OCI-LY3 (cell line): ENCODE results near the gene BABAM2.

ENCODE experiments used
- H2AFZ ChIP-seq: fragments of 200-600, 300-600 bp; shearing (Covaris generic); 2 replicates; pipeline ENCODE4 v1.6.0; 2014; ENCODE audit warnings: antibody characterized with exemption, low read depth, low read length
- H3K27ac ChIP-seq: fragments of 200-600, 300-600 bp; sonication (generic); 2 replicates; pipeline ENCODE4 v1.5.1; 2014; ENCODE audit warnings: mild to moderate bottlenecking, low read length, moderate library complexity, mixed read lengths
- H3K27me3 ChIP-seq: fragments of 200-600, 300-600 bp; sonication (generic); 2 replicates; pipeline ENCODE4 v1.6.1; 2014; ENCODE audit warnings: low read depth, low read length, mixed read lengths
- H3K36me3 ChIP-seq: fragments of 200-600, 300-600 bp; sonication (generic); replicated peaks from 2 replicates; pipeline ENCODE3; 2014; ENCODE audit warnings: low read depth, low read length, mixed read lengths
- H3K4me1 ChIP-seq: fragments of 300-600, 200-600 bp; sonication (generic); 2 replicates; pipeline ENCODE4 v1.6.1; 2014; ENCODE audit warnings: low read length, mixed read lengths
- H3K4me2 ChIP-seq: fragments of 200-600, 300-600 bp; sonication (generic); 2 replicates; pipeline ENCODE4 v1.6.1; 2014; ENCODE audit warnings: low read length, mixed read lengths
- H3K4me3 ChIP-seq: fragments of 300-600, 200-600 bp; sonication (generic); 2 replicates; pipeline ENCODE4 v1.5.1; 2014; ENCODE audit warnings: antibody characterized with exemption, mild to moderate bottlenecking, low read length, moderate library complexity
- H3K79me2 ChIP-seq: fragments of 300-600, 200-600 bp; shearing (Covaris generic); 2 replicates; pipeline ENCODE4 v1.6.1; 2014; ENCODE audit warnings: mild to moderate bottlenecking, low read length, mixed read lengths
- H3K9ac ChIP-seq: fragments of 300-600, 200-600 bp; shearing (Covaris generic); 2 replicates; pipeline ENCODE4 v1.6.0; 2014; ENCODE audit warnings: mild to moderate bottlenecking, low read length, moderate library complexity
- H3K9me3 ChIP-seq: fragments of 200-600, 300-600 bp; shearing (Covaris generic); 2 replicates; pipeline ENCODE4 v1.6.1; 2014; ENCODE audit warnings: low read length, mixed read lengths; ENCODE audit not compliant: insufficient read depth
- H4K20me1 ChIP-seq: fragments of 200-600, 300-600 bp; sonication (generic); 2 replicates; pipeline ENCODE4 v1.6.1; 2016; ENCODE audit warnings: low read length, mixed read lengths; ENCODE audit not compliant: insufficient read depth
- EZH2phosphoT487 ChIP-seq: fragments of 200-600 bp; shearing (Covaris generic); IDR thresholded peaks from 2 replicates; pipeline ENCODE4 v1.6.1; 2018; ENCODE audit warnings: antibody characterized with exemption, mixed run types, low read depth
- TF ChIP-seq, protein P1 (sequence below): fragments of 200-600, 300-600 bp; sonication (generic); IDR thresholded peaks from 2 replicates; pipeline ENCODE4 v1.5.1; 2014; ENCODE audit warnings: antibody characterized with exemption, low read length, low read depth

BABAM2 gene

DNA sequence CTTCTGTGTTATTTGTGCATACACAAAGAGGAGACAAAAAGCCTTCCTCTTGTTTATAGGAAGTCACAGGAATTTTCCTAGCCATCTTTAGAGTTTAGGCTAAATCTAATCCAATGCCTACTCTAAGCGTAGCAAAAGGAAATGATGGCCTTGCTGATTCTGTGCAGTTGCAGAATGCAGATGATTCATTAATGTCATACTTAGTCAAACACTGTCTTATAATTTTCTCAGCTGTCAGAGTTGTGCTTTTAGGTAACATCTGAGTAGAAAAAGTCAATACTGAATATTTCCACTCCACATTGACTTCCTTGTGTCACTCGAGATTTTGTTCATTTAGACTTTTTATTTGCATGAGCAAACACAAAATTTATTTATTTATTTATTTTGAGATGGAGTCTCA is 344.3 kb downstream of the BABAM2 start:
- Histone ChIP-seq H3K4me1 (no peaks in the 10 kb centered on the region), H3K9me3 (no peaks in the 10 kb centered on the region), H3K27me3 (no peaks in the 10 kb centered on the region), H3K79me2 (no peaks in the 10 kb centered on the region), H3K9ac (no peak overlapping the region), H3K4me3 (no peak overlapping the region), H3K36me3 (no peaks in the 10 kb centered on the region), H2AFZ (no peak overlapping the region), H3K27ac (no peak overlapping the region), H3K4me2 (no peak overlapping the region), H4K20me1 (no peaks in the 10 kb centered on the region)
- TF ChIP-seq, protein P1, sequence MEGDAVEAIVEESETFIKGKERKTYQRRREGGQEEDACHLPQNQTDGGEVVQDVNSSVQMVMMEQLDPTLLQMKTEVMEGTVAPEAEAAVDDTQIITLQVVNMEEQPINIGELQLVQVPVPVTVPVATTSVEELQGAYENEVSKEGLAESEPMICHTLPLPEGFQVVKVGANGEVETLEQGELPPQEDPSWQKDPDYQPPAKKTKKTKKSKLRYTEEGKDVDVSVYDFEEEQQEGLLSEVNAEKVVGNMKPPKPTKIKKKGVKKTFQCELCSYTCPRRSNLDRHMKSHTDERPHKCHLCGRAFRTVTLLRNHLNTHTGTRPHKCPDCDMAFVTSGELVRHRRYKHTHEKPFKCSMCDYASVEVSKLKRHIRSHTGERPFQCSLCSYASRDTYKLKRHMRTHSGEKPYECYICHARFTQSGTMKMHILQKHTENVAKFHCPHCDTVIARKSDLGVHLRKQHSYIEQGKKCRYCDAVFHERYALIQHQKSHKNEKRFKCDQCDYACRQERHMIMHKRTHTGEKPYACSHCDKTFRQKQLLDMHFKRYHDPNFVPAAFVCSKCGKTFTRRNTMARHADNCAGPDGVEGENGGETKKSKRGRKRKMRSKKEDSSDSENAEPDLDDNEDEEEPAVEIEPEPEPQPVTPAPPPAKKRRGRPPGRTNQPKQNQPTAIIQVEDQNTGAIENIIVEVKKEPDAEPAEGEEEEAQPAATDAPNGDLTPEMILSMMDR, result no peak
- TF ChIP-seq EZH2phosphoT487, result no peak

GRCh38 chr2:28239207-28239606 is 348.7 kb downstream of the BABAM2 start:
- H3K79me2 ChIP-seq, result no peaks in the 10 kb centered on the region
- H2AFZ ChIP-seq, result no peak overlapping the region
- no peaks in the 10 kb centered on the region for H3K36me3 ChIP-seq
- H4K20me1 ChIP-seq, result no peaks in the 10 kb centered on the region
- no peaks in the 10 kb centered on the region for H3K9me3 ChIP-seq
- no peak overlapping the region for H3K27ac ChIP-seq
- no peaks in the 10 kb centered on the region for H3K27me3 ChIP-seq
- no peak overlapping the region for H3K4me3 ChIP-seq
- H3K4me1 ChIP-seq, result no peaks in the 10 kb centered on the region
- no peak overlapping the region for H3K9ac ChIP-seq
- TF ChIP-seq, protein P1, result no peak
- no peak for TF ChIP-seq EZH2phosphoT487
- H3K4me2 ChIP-seq, result no peak overlapping the region

- H3K36me3 ChIP-seq, result no peaks in the 10 kb centered on the region
- no peaks in the 10 kb centered on the region for H3K79me2 ChIP-seq
- H3K27ac ChIP-seq, result no peak overlapping the region
These were observed 350.4 kb downstream of the BABAM2 start for GRCh38 chr2:28240937-28241336.

DNA sequence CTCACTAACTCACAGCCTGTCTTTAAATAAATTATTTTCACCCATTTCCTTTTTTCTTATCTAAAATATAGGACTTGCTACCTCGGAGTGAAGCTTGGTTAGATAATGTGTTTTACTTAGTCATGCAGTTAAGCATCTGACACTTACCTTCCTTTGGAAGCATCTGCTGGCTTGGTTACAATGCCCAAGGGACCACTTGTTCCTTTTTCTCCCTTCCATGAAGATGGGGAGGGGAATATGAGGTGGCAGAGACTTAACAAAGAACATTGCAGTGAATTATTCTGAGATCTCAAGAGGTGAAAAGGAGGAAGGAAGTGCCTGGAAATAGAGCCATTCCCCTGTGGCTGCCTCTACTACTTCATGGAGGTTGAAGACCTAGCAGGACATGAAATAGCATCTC is 356.8 kb downstream of the BABAM2 start:
- Histone ChIP-seq H4K20me1 (no peaks in the 10 kb centered on the region), H2AFZ (no peak overlapping the region), H3K4me3 (no peak overlapping the region), H3K9ac (no peak overlapping the region), H3K27ac (no peak overlapping the region), H3K27me3 (0 out of 2 replicates have a peak, but pooled peaks cover 3% of the 10 kb centered on the region), H3K36me3 (no peaks in the 10 kb centered on the region), H3K79me2 (no peaks in the 10 kb centered on the region), H3K9me3 (no peaks in the 10 kb centered on the region), H3K4me1 (peaks cover 11% of the 10 kb centered on the region), H3K4me2 (no peak overlapping the region)
- TF ChIP-seq EZH2phosphoT487, result no peak
- TF ChIP-seq, protein P1, result no peak

More at GRCh38 chr2:28240937-28241336, 350.4 kb downstream of the BABAM2 start:
- H3K4me1 ChIP-seq, result no peaks in the 10 kb centered on the region
- no peak overlapping the region for H2AFZ ChIP-seq
- no peaks in the 10 kb centered on the region for H3K27me3 ChIP-seq
- no peaks in the 10 kb centered on the region for H3K9me3 ChIP-seq
- no peaks in the 10 kb centered on the region for H4K20me1 ChIP-seq
- H3K9ac ChIP-seq, result no peak overlapping the region
- H3K4me2 ChIP-seq, result no peak overlapping the region
- TF ChIP-seq, protein P1, result no peak
- no peak for TF ChIP-seq EZH2phosphoT487
- H3K4me3 ChIP-seq, result no peak overlapping the region
